Hepatocyte (in vitro differentiated cells): ENCODE measurements around the gene CITED4. TPM values are rescaled to one million over a fixed set of nuclear protein-coding genes. Genes with fewer than 3 reads are reported as not detected.

Source experiments
- DNase-seq: peaks from one replicate; pipeline ENCODE4 v3.0.0-alpha.2; 2016; ENCODE audit warnings: low spot score
- H2AFZ ChIP-seq: fragments of 200-600 bp; sonication (generic); 2 replicates; pipeline ENCODE4 v1.6.0; 2016; ENCODE audit warnings: antibody characterized with exemption, mild to moderate bottlenecking
- H3K27ac ChIP-seq: fragments of 200-600 bp; sonication (generic); 2 replicates; pipeline ENCODE4 v1.5.1; 2016; ENCODE audit warnings: mild to moderate bottlenecking
- H3K27me3 ChIP-seq: fragments of 200-600 bp; sonication (generic); 2 replicates; pipeline ENCODE4 v1.6.1; 2016
- H3K36me3 ChIP-seq: fragments of 200-600 bp; sonication (generic); replicated peaks from 2 replicates; pipeline ENCODE4 v1.5.1; 2016; ENCODE audit warnings: low read depth; ENCODE audit not compliant: insufficient read depth
- H3K4me1 ChIP-seq: fragments of 200-600 bp; sonication (generic); 2 replicates; pipeline ENCODE4 v1.5.1; 2016; ENCODE audit warnings: mild to moderate bottlenecking, moderate library complexity; ENCODE audit not compliant: insufficient read depth
- H3K4me2 ChIP-seq: fragments of 200-600 bp; sonication (generic); 2 replicates; pipeline ENCODE4 v1.6.0; 2016
- H3K4me3 ChIP-seq: fragments of 200-600 bp; sonication (generic); 2 replicates; pipeline ENCODE4 v1.5.1; 2016; ENCODE audit warnings: mild to moderate bottlenecking
- H3K79me2 ChIP-seq: fragments of 200-600 bp; sonication (generic); 2 replicates; pipeline ENCODE4 v1.6.0; 2017; ENCODE audit warnings: mild to moderate bottlenecking
- H3K9me2 ChIP-seq: fragments of 200-600 bp; sonication (generic); replicated peaks from 2 replicates; pipeline ENCODE4 v1.6.0; 2017; ENCODE audit warnings: mild to moderate bottlenecking; ENCODE audit not compliant: insufficient read depth
- H3K9me3 ChIP-seq: fragments of 200-600 bp; sonication (generic); 2 replicates; pipeline ENCODE4 v1.5.1; 2016; ENCODE audit warnings: low read depth, mild to moderate bottlenecking
- H4K20me1 ChIP-seq: fragments of 200-600 bp; sonication (generic); 2 replicates; pipeline ENCODE4 v1.6.0; 2016; ENCODE audit warnings: mild to moderate bottlenecking; ENCODE audit not compliant: insufficient read depth, poor library complexity, severe bottlenecking
- CTCF ChIP-seq: fragments of 200-600 bp; sonication (generic); IDR thresholded peaks from 2 replicates; pipeline ENCODE4 v1.5.1; 2016; ENCODE audit warnings: antibody characterized with exemption, mild to moderate bottlenecking; ENCODE audit not compliant: poor library complexity
- EZH2 ChIP-seq: fragments of 200-600 bp; sonication (generic); IDR thresholded peaks from 2 replicates; pipeline ENCODE4 v1.6.1; 2016; ENCODE audit warnings: antibody characterized with exemption, mild to moderate bottlenecking, borderline replicate concordance
- EZH2phosphoT487 ChIP-seq: fragments of 200-600 bp; sonication (generic); IDR thresholded peaks from one replicate; pipeline ENCODE4 v1.6.1; 2018; ENCODE audit warnings: antibody characterized with exemption, mild to moderate bottlenecking, low read depth, moderate library complexity; ENCODE audit not compliant: unreplicated experiment, severe bottlenecking
- WGBS: methylation state at CpG from one replicate; pipeline ENCODE4 v1.1.6; 2016; ENCODE audit warnings: low lambda C conversion rate; ENCODE audit errors: missing lambda C conversion rate; 5-methylcytosine and 5-hydroxymethylcytosine counted together
- polyA plus RNA-seq: library from polyadenylated mRNA; unstranded; fragments of >200 nt; fragmentation: Nextera tagmentation; extraction: Ambion mirVana; gene quantifications from 2 replicates; pipeline ENCODE4 v1.2.1, GENCODE V29; 2016
- total RNA-seq: library from RNA; depleted of rRNA; stranded (reverse); fragments of >200 nt; gene quantifications from 2 replicates; pipeline ENCODE4 v1.2.3, GENCODE V29; 2014

Gene CITED4
- total and polyA plus RNA-seq, 2 experiments from 2014 or later, result 6.8 to 29.0 TPM

- Histone ChIP-seq H3K4me3 (no peak overlapping the region), H3K36me3 (no peaks in the 10 kb centered on the region), H3K9me3 (no peaks in the 10 kb centered on the region), H3K4me2 (no peak overlapping the region), H4K20me1 (no peaks in the 10 kb centered on the region), H2AFZ (no peak overlapping the region), H3K4me1 (peaks cover 2% of the 10 kb centered on the region), H3K9me2 (no peaks in the 10 kb centered on the region), H3K79me2 (no peaks in the 10 kb centered on the region), H3K27me3 (no peaks in the 10 kb centered on the region), H3K27ac (no peak overlapping the region)
- 97% methylated on average over 7 of the region's 7 CpGs for WGBS
- no peak for TF ChIP-seq CTCF
- TF ChIP-seq EZH2, result no peak
- no peak for TF ChIP-seq EZH2phosphoT487
- DNase-seq, result no peak
Observed at GRCh38 chr1:40873863-40874472, 11.8 kb upstream of the CITED4 start.

- H3K4me3 ChIP-seq, result no peak overlapping the region
- H3K27me3 ChIP-seq, result no peaks in the 10 kb centered on the region
- no peaks in the 10 kb centered on the region for H3K79me2 ChIP-seq
- no peaks in the 10 kb centered on the region for H4K20me1 ChIP-seq
- H2AFZ ChIP-seq, result no peak overlapping the region
- H3K9me3 ChIP-seq, result no peaks in the 10 kb centered on the region
- no peaks in the 10 kb centered on the region for H3K36me3 ChIP-seq
- no peak for TF ChIP-seq EZH2
- TF ChIP-seq CTCF, result no peak
- TF ChIP-seq EZH2phosphoT487, result no peak
- no peaks in the 10 kb centered on the region for H3K9me2 ChIP-seq
- no peak for DNase-seq
- 67% methylated on average over 3 of the region's 3 CpGs for WGBS
- peaks cover 13% of the 10 kb centered on the region for H3K4me1 ChIP-seq
- H3K4me2 ChIP-seq, result no peak overlapping the region
- H3K27ac ChIP-seq, result no peak overlapping the region
Observed at GRCh38 chr1:40872276-40872675, 10.1 kb upstream of the CITED4 start.

- H3K4me1 ChIP-seq, result peaks cover 21% of the 10 kb centered on the region
- WGBS, result 87% methylated on average over 2 of the region's 2 CpGs
- no peak overlapping the region for H3K4me2 ChIP-seq
- no peaks in the 10 kb centered on the region for H4K20me1 ChIP-seq
- H3K9me3 ChIP-seq, result no peaks in the 10 kb centered on the region
- H3K36me3 ChIP-seq, result no peaks in the 10 kb centered on the region
- H3K4me3 ChIP-seq, result no peak overlapping the region
- H3K27ac ChIP-seq, result no peak overlapping the region
- H3K79me2 ChIP-seq, result no peaks in the 10 kb centered on the region
- no peaks in the 10 kb centered on the region for H3K27me3 ChIP-seq
- H3K9me2 ChIP-seq, result no peaks in the 10 kb centered on the region
- no peak for TF ChIP-seq EZH2
- no peak for TF ChIP-seq CTCF
- TF ChIP-seq EZH2phosphoT487, result no peak
- DNase-seq, result no peak
- no peak overlapping the region for H2AFZ ChIP-seq
Observed at GRCh38 chr1:40870135-40870728, 8.1 kb upstream of the CITED4 start.
